ENCODE measurements around the gene CRTC2. TPM values are rescaled to one million over a fixed set of nuclear protein-coding genes. Genes with fewer than 3 reads are reported as not detected.
A peak's percentile ranks its signal among the peaks of the same experiment; 100 is the strongest.

CRTC2 gene
- total RNA-seq, 1 donor from 2014 or later: 8.5 TPM

DNA sequence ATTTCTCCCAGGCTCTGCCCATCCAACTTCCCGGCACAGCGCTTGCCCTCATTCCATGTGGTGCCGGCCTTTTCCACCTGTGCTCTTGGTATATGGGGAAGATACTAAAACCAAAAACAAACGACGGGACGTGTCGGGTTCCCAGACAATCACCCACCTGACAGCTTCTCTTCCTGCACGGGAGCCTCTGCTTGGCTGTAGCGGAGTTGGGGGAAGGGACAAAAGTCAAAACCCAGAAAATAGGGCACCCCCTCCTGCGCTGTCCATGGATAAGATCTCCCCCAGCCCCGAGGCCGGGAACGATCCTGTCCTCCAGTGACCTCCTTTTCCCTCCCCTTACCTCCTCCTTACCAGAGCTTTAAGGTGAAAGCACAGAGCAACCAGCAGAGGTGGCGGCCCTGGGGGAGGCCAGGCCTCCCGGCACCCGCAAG, 18.4 kb upstream of the CRTC2 start:
- DNase-seq (ENCODE audit: low read depth): peak; percentile 33

DNA sequence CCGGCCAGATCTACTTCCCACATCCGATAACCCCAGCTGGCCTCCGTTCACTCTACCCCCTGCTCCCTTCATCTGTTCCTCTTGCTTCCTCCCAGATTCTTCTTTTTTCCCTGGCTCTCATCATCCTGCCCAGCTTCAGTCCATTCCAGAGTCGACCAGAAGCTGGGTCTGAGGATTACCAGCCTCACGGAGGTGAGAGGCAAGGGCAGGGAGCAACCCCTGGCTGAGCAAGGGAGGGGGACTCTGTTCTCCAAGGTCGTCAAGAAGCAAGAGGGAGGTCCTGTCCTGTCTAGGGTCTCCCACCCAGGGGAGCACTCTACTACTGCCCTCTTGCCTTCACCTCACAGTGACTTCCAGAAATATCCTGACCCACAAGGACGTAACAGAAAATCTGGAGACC, 15.1 kb upstream of the CRTC2 start:
- DNase-seq (ENCODE audit: low read depth): no peak

DNA sequence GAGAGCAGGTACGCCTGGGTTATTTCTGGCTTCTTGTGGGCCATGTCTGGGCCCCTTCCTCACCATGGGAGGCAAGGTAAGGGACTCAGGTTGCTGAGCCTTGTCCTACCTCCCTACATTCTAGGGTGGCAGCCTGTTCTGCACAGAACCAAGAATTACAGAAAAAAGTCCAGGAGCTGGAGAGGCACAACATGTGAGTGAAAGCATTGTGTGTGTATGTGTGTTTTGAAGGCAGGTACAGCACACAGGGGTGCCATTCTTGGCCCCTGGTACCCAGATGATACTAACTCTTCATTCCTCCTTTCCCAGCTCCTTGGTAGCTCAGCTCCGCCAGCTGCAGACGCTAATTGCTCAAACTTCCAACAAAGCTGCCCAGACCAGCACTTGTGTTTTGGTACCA, 14.7 kb upstream of the CRTC2 start:
- DNase-seq (ENCODE audit: low read depth): no peak

DNA sequence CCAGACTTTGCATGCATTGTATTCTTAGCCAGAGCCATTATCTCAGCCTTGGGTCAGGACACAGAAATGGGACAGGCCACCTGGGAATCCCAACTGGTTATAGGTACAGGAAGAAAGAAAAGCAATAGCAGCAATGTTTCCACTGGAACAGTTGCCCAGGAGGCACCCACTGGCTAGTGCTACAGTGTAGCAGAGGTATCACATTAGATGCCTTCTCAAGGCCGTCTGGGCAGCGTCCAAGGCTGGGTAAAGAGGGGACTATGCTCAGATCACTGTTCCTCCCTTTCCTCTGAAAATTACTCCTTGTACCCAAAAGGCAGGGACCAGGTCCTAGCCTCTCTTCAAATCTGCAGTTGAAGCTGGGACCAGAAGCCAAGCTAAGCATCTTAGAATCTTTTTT, 11.9 kb upstream of the CRTC2 start:
- no peak for DNase-seq (ENCODE audit: low read depth)

- no peak for DNase-seq (ENCODE audit: low read depth)
Observed at GRCh38 chr1:153968972-153969371, 10.6 kb upstream of the CRTC2 start.

DNA sequence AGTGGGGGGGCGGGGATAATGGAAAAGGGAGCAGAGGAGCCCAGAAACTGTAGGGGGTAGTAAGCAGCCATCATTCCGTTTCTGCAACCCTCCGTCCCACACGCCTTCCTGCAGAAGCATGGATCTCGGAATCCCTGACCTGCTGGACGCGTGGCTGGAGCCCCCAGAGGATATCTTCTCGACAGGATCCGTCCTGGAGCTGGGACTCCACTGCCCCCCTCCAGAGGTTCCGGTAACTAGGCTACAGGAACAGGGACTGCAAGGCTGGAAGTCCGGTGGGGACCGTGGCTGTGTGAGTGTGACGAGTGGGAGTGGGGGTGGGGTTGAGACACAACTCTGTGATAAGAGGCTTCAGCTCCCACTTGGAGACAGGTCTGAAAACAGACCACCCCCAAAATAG, 10.0 kb upstream of the CRTC2 start:
- no peak for DNase-seq (ENCODE audit: low read depth)

DNA sequence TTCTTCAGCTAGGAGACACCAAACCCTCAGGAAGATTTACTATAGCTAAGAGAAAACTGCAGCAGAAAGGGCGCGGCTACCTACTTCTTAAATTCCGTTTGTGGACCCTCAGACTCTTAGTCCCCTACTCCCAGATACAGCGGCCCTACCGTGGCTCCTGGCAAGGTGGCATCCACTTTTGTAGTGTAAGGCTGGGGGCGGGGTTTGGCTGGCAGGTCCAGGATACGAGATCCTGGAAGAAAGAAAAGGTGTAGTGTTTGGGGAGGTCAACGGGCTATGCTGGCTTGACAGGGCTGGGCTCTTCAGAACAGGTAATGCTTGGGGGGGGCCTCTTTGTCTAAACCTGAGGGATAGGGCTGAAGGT, 9.6 kb upstream of the CRTC2 start:
- DNase-seq (ENCODE audit: low read depth): no peak

- peak; percentile 98 for DNase-seq (ENCODE audit: low read depth)
Observed at GRCh38 chr1:153967107-153967999, 8.9 kb upstream of the CRTC2 start, which contains the start of gene CREB3L4. TSS of gene CREB3L4 (plus strand) at chr1:153967902. CDS start at chr1:153968526, 624 bp downstream.

GRCh38 chr1:153963850-153964331, 5.5 kb upstream of the CRTC2 start:
- DNase-seq (ENCODE audit: low read depth): no peak

- DNase-seq (ENCODE audit: low read depth): peak; percentile 97
Observed at GRCh38 chr1:153963030-153963849, 4.8 kb upstream of the CRTC2 start, which contains the start of gene SLC39A1. TSS of gene SLC39A1 (minus strand) at chr1:153963537. CDS start at chr1:153962715, 822 bp downstream.

- DNase-seq (ENCODE audit: low read depth): peak; percentile 25
Observed at GRCh38 chr1:153962088-153963029, 3.9 kb upstream of the CRTC2 start.

DNA sequence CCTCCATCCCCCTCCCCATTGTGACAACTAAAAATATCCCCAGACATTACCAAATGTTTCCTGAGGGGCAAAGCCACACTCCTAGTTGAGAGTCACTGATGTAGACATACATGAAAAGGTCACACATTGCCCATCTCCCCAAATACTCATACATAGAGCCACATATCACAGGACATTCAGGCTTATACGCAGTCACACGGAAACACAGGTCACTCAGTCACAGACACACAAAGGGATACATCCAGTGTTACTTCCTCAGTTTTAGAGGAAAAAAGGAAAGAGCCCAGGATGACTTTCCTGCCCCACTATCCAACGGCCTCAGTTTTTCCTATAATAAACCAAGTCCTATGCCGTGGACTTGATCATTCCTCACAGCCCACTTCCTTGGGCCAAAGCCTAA, 3.0 kb upstream of the CRTC2 start:
- DNase-seq (ENCODE audit: low read depth): no peak

DNA sequence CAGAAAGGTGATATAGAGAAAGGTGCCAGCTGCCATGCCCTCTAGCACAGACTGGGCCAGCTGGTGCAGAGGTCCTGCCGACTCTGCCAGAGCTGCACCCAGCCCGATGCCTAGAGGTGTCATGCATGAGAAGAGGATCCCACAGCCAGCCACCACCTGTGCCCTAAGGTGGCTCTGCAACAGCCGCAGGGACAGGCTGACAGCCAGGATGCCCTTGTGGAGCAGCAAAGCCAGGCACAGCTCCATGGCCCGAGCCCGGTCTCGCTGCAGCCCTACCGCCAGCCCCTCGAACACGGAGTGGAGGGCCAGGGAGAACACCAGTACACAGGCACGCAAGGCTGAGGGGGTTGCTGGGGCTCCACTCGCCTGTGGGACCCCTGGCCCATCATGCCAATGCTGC, 1.8 kb upstream of the CRTC2 start:
- no peak for DNase-seq (ENCODE audit: low read depth)

DNA sequence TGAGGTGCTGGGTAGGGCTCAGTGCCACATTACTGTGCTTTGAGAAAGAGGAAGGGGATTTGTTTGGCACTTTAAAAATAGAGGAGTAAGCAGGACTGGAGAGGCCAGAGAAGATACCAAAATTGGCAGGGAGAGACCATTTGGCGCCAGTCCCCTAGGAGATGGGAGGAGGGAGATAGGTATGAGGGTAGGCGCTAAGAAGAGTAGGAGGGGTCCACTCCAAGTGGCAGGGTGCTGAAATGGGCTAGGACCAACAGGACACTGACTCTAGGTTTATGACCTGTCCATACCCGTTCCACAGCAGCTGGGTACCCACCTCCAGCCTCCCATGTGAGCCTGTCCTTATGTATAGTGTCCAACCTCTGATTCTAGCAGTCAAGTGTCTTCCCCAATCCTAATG, 1.0 kb upstream of the CRTC2 start:
- DNase-seq (ENCODE audit: low read depth): no peak

DNA sequence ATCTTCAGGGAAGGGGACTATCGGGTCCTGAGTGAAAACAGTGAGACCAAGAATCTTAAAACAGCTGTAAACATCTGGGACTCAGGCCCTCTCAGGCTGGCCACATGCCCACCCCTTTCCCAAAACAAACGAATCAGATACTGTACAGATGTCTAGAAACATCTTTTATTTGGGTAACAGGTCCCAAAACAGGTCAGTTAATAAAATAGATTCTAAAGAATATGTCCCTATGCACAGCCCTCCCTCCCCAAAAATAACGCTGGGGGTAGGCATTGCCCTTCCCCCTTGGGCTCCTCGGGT, 499 bp upstream of the CRTC2 start:
- DNase-seq (ENCODE audit: low read depth): no peak

DNA sequence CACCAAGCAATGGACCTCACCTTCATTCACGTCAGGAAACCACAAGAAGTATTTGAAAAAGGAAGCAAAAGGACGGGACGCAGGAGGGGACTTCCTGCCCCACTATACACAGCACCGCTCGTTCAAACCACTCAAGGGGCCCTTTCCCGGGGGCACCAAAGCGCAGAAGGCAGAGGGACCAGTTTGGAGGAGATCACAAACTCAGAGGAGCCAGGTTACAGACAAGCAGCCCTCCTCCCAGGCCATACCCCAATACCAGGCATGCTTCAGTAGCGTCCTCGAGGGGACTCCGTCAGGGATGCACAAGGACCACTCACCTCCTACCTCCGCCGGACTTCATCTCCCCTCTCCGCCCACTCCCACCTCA, 685 bp downstream of the CRTC2 start:
- DNase-seq (ENCODE audit: low read depth): no peak

GRCh38 chr1:153956997-153957715, 1.3 kb downstream of the CRTC2 start:
- no peak for DNase-seq (ENCODE audit: low read depth)

- no peak for DNase-seq (ENCODE audit: low read depth)
Observed at GRCh38 chr1:153954826-153955225, 3.6 kb downstream of the CRTC2 start.

- no peak for DNase-seq (ENCODE audit: low read depth)
Observed at GRCh38 chr1:153953859-153954365, 4.5 kb downstream of the CRTC2 start.

- no peak for DNase-seq (ENCODE audit: low read depth)
Observed at GRCh38 chr1:153951801-153952200, 6.6 kb downstream of the CRTC2 start.

Measured in myocyte (in vitro differentiated cells).